IMR-90 (cell line): ENCODE results near the gene TRPC1.

ENCODE experiments used
- BHLHE40 ChIP-seq: fragments of 150-350 bp; IDR thresholded peaks from 2 replicates; pipeline ENCODE4 v1.6.1; 2016; ENCODE audit warnings: mild to moderate bottlenecking, low read depth, low read length
- CEBPB ChIP-seq: IDR thresholded peaks from 2 replicates; pipeline ENCODE4 v1.6.1; 2012; ENCODE audit warnings: low read depth, low read length, improper control_type of control experiment
- CHD1 ChIP-seq: IDR thresholded peaks from 2 replicates; pipeline ENCODE4 v1.6.1; 2012; ENCODE audit warnings: low read depth, low read length, improper control_type of control experiment
- POLR2A ChIP-seq: IDR thresholded peaks from 2 replicates; pipeline ENCODE4 v1.6.1; 2012; ENCODE audit warnings: mild to moderate bottlenecking, low read depth, low read length
- SMC3 ChIP-seq: fragments of 150-350 bp; IDR thresholded peaks from 2 replicates; pipeline ENCODE4 v1.6.1; 2016; ENCODE audit warnings: low read depth, mild to moderate bottlenecking, antibody characterized with exemption, low read length, moderate library complexity
- TF ChIP-seq, protein P1 (sequence below): conservative IDR thresholded peaks from 2 replicates; pipeline ENCODE4 v1.5.1; 2012; ENCODE audit warnings: mild to moderate bottlenecking, low read depth, low read length, improper control_type of control experiment

- TF ChIP-seq, protein P1, sequence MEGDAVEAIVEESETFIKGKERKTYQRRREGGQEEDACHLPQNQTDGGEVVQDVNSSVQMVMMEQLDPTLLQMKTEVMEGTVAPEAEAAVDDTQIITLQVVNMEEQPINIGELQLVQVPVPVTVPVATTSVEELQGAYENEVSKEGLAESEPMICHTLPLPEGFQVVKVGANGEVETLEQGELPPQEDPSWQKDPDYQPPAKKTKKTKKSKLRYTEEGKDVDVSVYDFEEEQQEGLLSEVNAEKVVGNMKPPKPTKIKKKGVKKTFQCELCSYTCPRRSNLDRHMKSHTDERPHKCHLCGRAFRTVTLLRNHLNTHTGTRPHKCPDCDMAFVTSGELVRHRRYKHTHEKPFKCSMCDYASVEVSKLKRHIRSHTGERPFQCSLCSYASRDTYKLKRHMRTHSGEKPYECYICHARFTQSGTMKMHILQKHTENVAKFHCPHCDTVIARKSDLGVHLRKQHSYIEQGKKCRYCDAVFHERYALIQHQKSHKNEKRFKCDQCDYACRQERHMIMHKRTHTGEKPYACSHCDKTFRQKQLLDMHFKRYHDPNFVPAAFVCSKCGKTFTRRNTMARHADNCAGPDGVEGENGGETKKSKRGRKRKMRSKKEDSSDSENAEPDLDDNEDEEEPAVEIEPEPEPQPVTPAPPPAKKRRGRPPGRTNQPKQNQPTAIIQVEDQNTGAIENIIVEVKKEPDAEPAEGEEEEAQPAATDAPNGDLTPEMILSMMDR = no peak
- TF ChIP-seq POLR2A = no peak
- no peak for TF ChIP-seq CHD1
- TF ChIP-seq SMC3 = no peak
- TF ChIP-seq BHLHE40 = no peak
- no peak for TF ChIP-seq CEBPB
Observed at GRCh38 chr3:142795332-142795731, 71.5 kb downstream of the TRPC1 start.
